ENCODE results near the gene PHOX2A.

PHOX2A gene

GRCh38 chr11:72239849-72240460 is 4.0 kb downstream of the PHOX2A start:
- DNase-seq (ENCODE audit: low spot score) = no peak
- TF ChIP-seq CTCF (IDR thresholded peaks at IDR 0.05; ENCODE audit: extremely low read depth, insufficient read depth, missing control alignments) = no peak
- in situ Hi-C loops (cut with MboI; ENCODE audit: low pct_unique_long_range_greater_than_20kb, low sequenced_read_pairs, unreplicated experiment) = no loop called here

- peak; percentile 82 for DNase-seq (ENCODE audit: low spot score)
- no peak for TF ChIP-seq CTCF (IDR thresholded peaks at IDR 0.05; ENCODE audit: extremely low read depth, insufficient read depth, missing control alignments)
- in situ Hi-C loops (cut with MboI; ENCODE audit: low pct_unique_long_range_greater_than_20kb, low sequenced_read_pairs, unreplicated experiment) = no loop called here
Observed at GRCh38 chr11:72239313-72239848, 4.6 kb downstream of the PHOX2A start.

GRCh38 chr11:72238492-72239312 is 5.3 kb downstream of the PHOX2A start:
- in situ Hi-C loops (cut with MboI; ENCODE audit: low pct_unique_long_range_greater_than_20kb, low sequenced_read_pairs, unreplicated experiment) = no loop called here
- TF ChIP-seq CTCF (IDR thresholded peaks at IDR 0.05; ENCODE audit: extremely low read depth, insufficient read depth, missing control alignments) = no peak
- DNase-seq (ENCODE audit: low spot score) = peak; percentile 34

GRCh38 chr11:72238040-72238450 is 5.9 kb downstream of the PHOX2A start:
- DNase-seq (ENCODE audit: low spot score) = peak; percentile 89
- in situ Hi-C loops (cut with MboI; ENCODE audit: low pct_unique_long_range_greater_than_20kb, low sequenced_read_pairs, unreplicated experiment) = no loop called here

GRCh38 chr11:72237112-72237931 is 6.7 kb downstream of the PHOX2A start:
- TF ChIP-seq CTCF (IDR thresholded peaks at IDR 0.05; ENCODE audit: extremely low read depth, insufficient read depth, missing control alignments) = no peak
- in situ Hi-C loops (cut with MboI; ENCODE audit: low pct_unique_long_range_greater_than_20kb, low sequenced_read_pairs, unreplicated experiment) = no loop called here
- peak; percentile 33 for DNase-seq (ENCODE audit: low spot score)

More at GRCh38 chr11:72238040-72238450, 5.9 kb downstream of the PHOX2A start:
- peak; percentile 85 for TF ChIP-seq CTCF (IDR thresholded peaks at IDR 0.05; ENCODE audit: extremely low read depth, insufficient read depth, missing control alignments)

GRCh38 chr11:72236774-72237111 is 7.2 kb downstream of the PHOX2A start:
- DNase-seq (ENCODE audit: low spot score) = peak; percentile 32
- in situ Hi-C loops (cut with MboI; ENCODE audit: low pct_unique_long_range_greater_than_20kb, low sequenced_read_pairs, unreplicated experiment) = no loop called here
- TF ChIP-seq CTCF (IDR thresholded peaks at IDR 0.05; ENCODE audit: extremely low read depth, insufficient read depth, missing control alignments) = no peak

All from GM13977 (cell line).